Activated naive CD4-positive, alpha-beta T cell treated with anti-CD3 and anti-CD28 coated beads, Interleukin-2, amount 10 ng/mL, durations not matched to agents 7 days and 5 days (primary cell): Measurements from ENCODE around the gene DRD2.

Experiments
- CTCF ChIA-PET: fragments of 350-600 bp; sonication (Branson Sonifier 250); formaldehyde crosslinking; loops from one replicate; lab custom pipeline; 2021; ENCODE audit warnings: antibody characterized with exemption; lab: Charles Lee
- DNase-seq: peaks from one replicate; pipeline ENCODE4 v3.0.0-alpha.2; 2020
- H3K27ac Mint-ChIP-seq: one replicate; pipeline ENCODE4 v1.8.0; 2021; ENCODE audit warnings: mild to moderate bottlenecking, moderate library complexity, mixed read lengths
- H3K27me3 Mint-ChIP-seq: one replicate; pipeline ENCODE4 v1.8.0; 2021; ENCODE audit warnings: mild to moderate bottlenecking, mixed read lengths
- H3K36me3 Mint-ChIP-seq: one replicate; pipeline ENCODE4 v1.8.0; 2021; ENCODE audit warnings: mixed read lengths
- H3K4me1 Mint-ChIP-seq: one replicate; pipeline ENCODE4 v1.8.0; 2021; ENCODE audit warnings: mixed read lengths
- H3K4me3 Mint-ChIP-seq: one replicate; pipeline ENCODE4 v1.8.0; 2021; ENCODE audit warnings: mild to moderate bottlenecking, moderate library complexity, mixed read lengths
- H3K9me3 Mint-ChIP-seq: one replicate; pipeline ENCODE4 v1.8.0; 2021; ENCODE audit warnings: mixed read lengths

The DRD2 gene

GRCh38 chr11:113373306-113373705, 101.9 kb downstream of the DRD2 start:
- no peak overlapping the region for H3K27ac Mint-ChIP-seq
- CTCF ChIA-PET, result no interaction called here
- H3K4me3 Mint-ChIP-seq, result no peak overlapping the region
- H3K9me3 Mint-ChIP-seq, result no peaks in the 10 kb centered on the region
- H3K27me3 Mint-ChIP-seq, result no peaks in the 10 kb centered on the region
- DNase-seq, result no peak
- H3K36me3 Mint-ChIP-seq, result no peaks in the 10 kb centered on the region
- H3K4me1 Mint-ChIP-seq, result no peaks in the 10 kb centered on the region

GRCh38 chr11:113372309-113372708, 102.9 kb downstream of the DRD2 start:
- H3K36me3 Mint-ChIP-seq, result no peaks in the 10 kb centered on the region

GRCh38 chr11:113370634-113371033, 104.6 kb downstream of the DRD2 start:
- no peaks in the 10 kb centered on the region for H3K9me3 Mint-ChIP-seq
- DNase-seq, result no peak
- no peak overlapping the region for H3K27ac Mint-ChIP-seq
- H3K4me3 Mint-ChIP-seq, result no peak overlapping the region
- CTCF ChIA-PET, result no interaction called here
- H3K27me3 Mint-ChIP-seq, result no peaks in the 10 kb centered on the region
- no peaks in the 10 kb centered on the region for H3K36me3 Mint-ChIP-seq
- peaks cover 10% of the 10 kb centered on the region for H3K4me1 Mint-ChIP-seq

More at GRCh38 chr11:113372309-113372708, 102.9 kb downstream of the DRD2 start:
- CTCF ChIA-PET, result interaction anchor here (1.3 kb wide), 1 partner anchor 26 kb away, joined by 4 read pairs; no protein-coding TSS in a partner anchor
- Mint-ChIP-seq H3K9me3 (no peaks in the 10 kb centered on the region), H3K27me3 (no peaks in the 10 kb centered on the region), H3K4me3 (no peak overlapping the region), H3K27ac (no peak overlapping the region), H3K4me1 (no peaks in the 10 kb centered on the region)
- DNase-seq, result no peak

GRCh38 chr11:113369411-113369810, 105.8 kb downstream of the DRD2 start:
- CTCF ChIA-PET, result no interaction called here
- H3K9me3 Mint-ChIP-seq, result no peaks in the 10 kb centered on the region
- H3K4me1 Mint-ChIP-seq, result peaks cover 11% of the 10 kb centered on the region
- no peaks in the 10 kb centered on the region for H3K27me3 Mint-ChIP-seq
- H3K27ac Mint-ChIP-seq, result no peak overlapping the region
- no peak overlapping the region for H3K4me3 Mint-ChIP-seq
- DNase-seq, result no peak
- no peaks in the 10 kb centered on the region for H3K36me3 Mint-ChIP-seq

GRCh38 chr11:113365895-113366294, 109.3 kb downstream of the DRD2 start:
- DNase-seq, result no peak
- H3K27ac Mint-ChIP-seq, result peak overlapping the region; percentile 49
- H3K4me1 Mint-ChIP-seq, result peaks cover 19% of the 10 kb centered on the region
- no peaks in the 10 kb centered on the region for H3K9me3 Mint-ChIP-seq
- no peaks in the 10 kb centered on the region for H3K27me3 Mint-ChIP-seq
- H3K36me3 Mint-ChIP-seq, result no peaks in the 10 kb centered on the region
- H3K4me3 Mint-ChIP-seq, result no peak overlapping the region
- CTCF ChIA-PET, result no interaction called here

GRCh38 chr11:113363996-113364641, 111.1 kb downstream of the DRD2 start:
- Mint-ChIP-seq H3K27me3 (no peaks in the 10 kb centered on the region), H3K4me1 (peaks cover 19% of the 10 kb centered on the region), H3K36me3 (no peaks in the 10 kb centered on the region), H3K27ac (no peak overlapping the region), H3K4me3 (no peak overlapping the region), H3K9me3 (no peaks in the 10 kb centered on the region)
- CTCF ChIA-PET, result no interaction called here
- DNase-seq, result no peak

GRCh38 chr11:113363406-113363805, 111.8 kb downstream of the DRD2 start:
- Mint-ChIP-seq H3K27me3 (no peaks in the 10 kb centered on the region), H3K36me3 (no peaks in the 10 kb centered on the region), H3K4me3 (no peak overlapping the region), H3K27ac (no peak overlapping the region), H3K9me3 (no peaks in the 10 kb centered on the region), H3K4me1 (peaks cover 19% of the 10 kb centered on the region)
- CTCF ChIA-PET, result no interaction called here
- no peak for DNase-seq
